ENCODE measurements around the gene PSME2. TPM values are rescaled to one million over a fixed set of nuclear protein-coding genes. Genes with fewer than 3 reads are reported as not detected.
A peak's percentile ranks its signal among the peaks of the same experiment; 100 is the strongest.

Gene PSME2
- total and polyA plus RNA-seq, 2 of the 13 experiments (the other 11 are each of a cell fraction or from before 2014, with no cell fraction given), result 332 to 716 TPM

DNA sequence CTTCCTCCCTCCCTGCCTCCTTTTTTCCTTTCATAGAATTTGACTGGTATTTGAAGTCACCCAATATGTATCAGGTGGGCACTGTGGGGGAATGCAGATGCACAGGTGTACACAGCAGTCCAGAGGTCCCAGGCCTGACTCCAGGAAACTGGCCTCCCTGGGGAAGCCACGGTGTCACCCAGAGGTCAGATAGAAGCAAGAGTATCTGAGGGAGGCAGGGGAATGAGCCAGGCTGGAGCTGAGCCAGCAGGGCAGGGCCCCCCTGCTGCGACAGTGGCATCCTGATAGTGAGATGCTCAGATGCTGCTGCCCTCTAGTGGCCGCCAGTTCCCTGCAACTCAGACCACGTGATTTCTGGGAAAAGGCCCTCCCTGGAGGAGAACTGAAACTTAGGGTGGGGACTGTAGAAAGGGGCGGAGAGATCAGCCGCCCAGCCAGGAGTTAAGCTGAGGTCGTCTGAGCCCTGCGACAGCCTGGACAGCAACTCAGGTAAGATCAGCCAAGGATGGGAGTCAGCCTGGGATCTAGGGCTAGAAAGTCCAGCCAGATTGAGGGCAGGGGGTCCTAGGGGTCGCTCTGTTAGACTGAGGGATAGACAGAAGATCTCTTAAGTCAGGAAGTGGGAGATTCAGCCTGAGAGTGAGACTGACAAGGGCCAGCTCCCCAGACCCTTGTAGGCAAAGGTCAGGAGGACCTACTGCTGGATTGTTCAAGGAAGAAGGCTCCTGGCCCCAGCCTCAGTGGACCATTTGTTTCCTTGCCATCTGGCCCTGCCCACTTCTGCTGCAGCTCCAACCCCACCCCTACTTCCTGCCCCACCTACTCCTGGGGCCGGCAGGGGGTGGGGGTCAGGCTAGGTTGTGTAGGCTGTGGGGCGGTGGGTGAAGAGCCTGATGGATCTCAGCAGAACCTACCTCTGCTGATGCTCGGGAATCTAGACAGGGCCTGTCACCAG lies 14.7 kb upstream of the PSME2 start, which contains the start of gene IRF9 (continued):
- TF ChIP-seq SOX13 (IDR thresholded peaks at IDR 0.05) (no peak), SOX13 (CRISPR knock-in tag; conservative IDR thresholded peaks at IDR 0.05 in 1 of 2, IDR thresholded peaks at IDR 0.05 in 1 of 2) (peak; percentile 60 to 91; a peak in 3 of 4 replicates), SCMH1 (CRISPR knock-in tag; IDR thresholded peaks at IDR 0.05; ENCODE audit: borderline replicate concordance) (no peak), HNF4G (IDR thresholded peaks at IDR 0.05; ENCODE audit: borderline replicate concordance, low read depth, low read length) (peak; percentile 18; the same call in 1 of the 2 replicates), HNF4G (CRISPR knock-in tag; IDR thresholded peaks at IDR 0.05; ENCODE audit: borderline replicate concordance, low read depth) (peak; percentile 88), ZNF292 (CRISPR knock-in tag; IDR thresholded peaks at IDR 0.05; ENCODE audit: borderline replicate concordance, low read depth) (peak; percentile 84; the same call in 1 of the 2 replicates), EHMT2 (IDR thresholded peaks at IDR 0.05; ENCODE audit: borderline replicate concordance, low read depth, low read length) (no peak; the same call in 1 of the 2 replicates), FOXP1 (IDR thresholded peaks at IDR 0.05) (no peak), FOXP1 (CRISPR knock-in tag; IDR thresholded peaks at IDR 0.05) (peak; percentile 74), NFE2 (CRISPR knock-in tag; IDR thresholded peaks at IDR 0.05) (no peak), KLF13 (CRISPR knock-in tag; IDR thresholded peaks at IDR 0.05) (peak; percentile 92), ZNF549 (CRISPR knock-in tag; IDR thresholded peaks at IDR 0.05) (no peak), ZNF564 (CRISPR knock-in tag; IDR thresholded peaks at IDR 0.05) (peak; percentile 93; the same call in 1 of the 2 replicates), ZNF230 (CRISPR knock-in tag; IDR thresholded peaks at IDR 0.05) (peak; percentile 89; the same call in 1 of the 2 replicates), IKZF4 (CRISPR knock-in tag; IDR thresholded peaks at IDR 0.05; ENCODE audit: borderline replicate concordance, low read depth, not compliant biosample characterization) (peak; percentile 71), CBX5 (CRISPR knock-in tag; IDR thresholded peaks at IDR 0.05; ENCODE audit: borderline replicate concordance) (peak; percentile 100), SNAPC2 (CRISPR knock-in tag; IDR thresholded peaks at IDR 0.05) (peak; percentile 96), ZNF180 (CRISPR knock-in tag; IDR thresholded peaks at IDR 0.05; ENCODE audit: borderline replicate concordance, low read depth) (0 out of 2 replicates have a peak, but pooled peaks have one; percentile 68)
- TF ChIP-seq, protein P1, sequence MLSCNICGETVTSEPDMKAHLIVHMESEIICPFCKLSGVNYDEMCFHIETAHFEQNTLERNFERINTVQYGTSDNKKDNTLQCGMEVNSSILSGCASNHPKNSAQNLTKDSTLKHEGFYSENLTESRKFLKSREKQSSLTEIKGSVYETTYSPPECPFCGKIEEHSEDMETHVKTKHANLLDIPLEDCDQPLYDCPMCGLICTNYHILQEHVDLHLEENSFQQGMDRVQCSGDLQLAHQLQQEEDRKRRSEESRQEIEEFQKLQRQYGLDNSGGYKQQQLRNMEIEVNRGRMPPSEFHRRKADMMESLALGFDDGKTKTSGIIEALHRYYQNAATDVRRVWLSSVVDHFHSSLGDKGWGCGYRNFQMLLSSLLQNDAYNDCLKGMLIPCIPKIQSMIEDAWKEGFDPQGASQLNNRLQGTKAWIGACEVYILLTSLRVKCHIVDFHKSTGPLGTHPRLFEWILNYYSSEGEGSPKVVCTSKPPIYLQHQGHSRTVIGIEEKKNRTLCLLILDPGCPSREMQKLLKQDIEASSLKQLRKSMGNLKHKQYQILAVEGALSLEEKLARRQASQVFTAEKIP (CRISPR knock-in tag; IDR thresholded peaks at IDR 0.05; ENCODE audit: borderline replicate concordance), result no peak
- TF ChIP-seq, protein P2, sequence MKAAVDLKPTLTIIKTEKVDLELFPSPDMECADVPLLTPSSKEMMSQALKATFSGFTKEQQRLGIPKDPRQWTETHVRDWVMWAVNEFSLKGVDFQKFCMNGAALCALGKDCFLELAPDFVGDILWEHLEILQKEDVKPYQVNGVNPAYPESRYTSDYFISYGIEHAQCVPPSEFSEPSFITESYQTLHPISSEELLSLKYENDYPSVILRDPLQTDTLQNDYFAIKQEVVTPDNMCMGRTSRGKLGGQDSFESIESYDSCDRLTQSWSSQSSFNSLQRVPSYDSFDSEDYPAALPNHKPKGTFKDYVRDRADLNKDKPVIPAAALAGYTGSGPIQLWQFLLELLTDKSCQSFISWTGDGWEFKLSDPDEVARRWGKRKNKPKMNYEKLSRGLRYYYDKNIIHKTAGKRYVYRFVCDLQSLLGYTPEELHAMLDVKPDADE (CRISPR knock-in tag; IDR thresholded peaks at IDR 0.05), result no peak
